B cell (primary cell): Measurements from ENCODE around the gene TNNI3.

Experiments
- CTCF ChIP-seq: fragments of 200-600 bp; IDR thresholded peaks from one replicate; pipeline ENCODE4 v1.8.0; 2022; ENCODE audit warnings: antibody characterized with exemption, mild to moderate bottlenecking
- EZH2 ChIP-seq: IDR thresholded peaks from 2 replicates; pipeline ENCODE4 v1.6.1; 2012; ENCODE audit warnings: borderline replicate concordance, low read depth, mild to moderate bottlenecking, moderate library complexity, low read length; ENCODE audit not compliant: insufficient read depth, poor library complexity, severe bottlenecking

- no peak for TF ChIP-seq CTCF
- no peak for TF ChIP-seq EZH2
These were observed 5.5 kb downstream of the TNNI3 start for GRCh38 chr19:55152017-55152416.
